DMS53 treated with DMSO at 0.1 percent for 48 hours (cell line): ENCODE data around the gene ZBTB43.

ENCODE experiments used
- DNase-seq: peaks from one replicate; lab custom pipeline; 2025; ENCODE audit not compliant: unreplicated experiment; lab: John Stamatoyannopoulos, UW

Gene ZBTB43

DNA sequence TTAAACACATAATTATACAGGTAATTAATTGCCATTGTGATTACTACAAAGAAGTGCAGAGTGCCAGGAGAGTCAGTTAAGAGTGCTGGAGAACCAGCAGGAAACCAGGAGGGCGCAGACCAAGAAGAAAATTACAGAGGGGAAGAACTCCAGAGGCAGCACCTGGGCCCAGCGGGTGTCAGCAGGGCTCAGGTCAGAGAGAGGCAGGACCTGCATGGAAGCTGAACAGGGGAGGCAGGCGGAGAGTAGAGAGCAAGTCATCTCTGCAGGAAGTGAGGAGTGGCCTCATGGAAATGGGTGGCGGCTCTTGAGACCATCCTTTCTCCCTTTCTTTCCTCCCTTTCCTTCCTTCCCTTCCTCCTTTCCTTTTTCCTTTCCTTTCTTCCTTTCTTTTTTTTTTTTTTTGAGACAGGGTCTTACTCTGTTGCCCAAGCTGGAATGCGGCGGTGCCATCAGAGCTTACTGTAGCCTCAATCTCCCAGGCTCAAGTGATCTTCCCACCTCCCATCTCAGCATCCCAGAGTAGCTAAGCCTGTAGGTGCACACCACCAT is 51.6 kb downstream of the ZBTB43 start:
- DNase-seq, result no peak

- no peak for DNase-seq
These were observed 52.6 kb downstream of the ZBTB43 start for GRCh38 chr9:126857261-126857960.

DNA sequence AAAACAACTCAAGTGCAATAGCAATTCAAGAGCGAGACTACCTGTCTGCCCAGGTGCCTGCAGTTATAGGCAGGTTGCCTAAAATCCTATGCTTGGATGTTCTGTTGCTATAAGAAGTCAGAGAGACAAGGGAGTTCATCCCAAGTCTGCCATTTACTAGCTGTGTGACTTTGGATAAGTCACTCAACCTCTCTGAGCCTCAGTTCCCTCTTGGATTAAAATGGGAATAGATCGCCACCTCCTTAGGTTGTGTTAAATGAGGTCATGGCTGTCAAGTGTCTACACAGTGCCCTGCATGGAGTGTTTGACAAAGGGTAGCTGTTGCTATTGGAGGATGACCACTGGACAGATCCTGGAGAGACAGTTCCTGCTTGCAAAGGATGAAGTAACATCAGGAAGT is 54.3 kb downstream of the ZBTB43 start:
- no peak for DNase-seq

GRCh38 chr9:126860077-126860756 is 55.4 kb downstream of the ZBTB43 start, which contains the start of gene ZBTB34:
Gene ZBTB34, plus strand, starts transcription at chr9:126860639. Its CDS starts 18,761 bp downstream, at chr9:126879400.
- DNase-seq, result peak; percentile 31

- no peak for DNase-seq
These were observed 56.1 kb downstream of the ZBTB43 start for GRCh38 chr9:126860757-126861466.

- no peak for DNase-seq
These were observed 56.9 kb downstream of the ZBTB43 start for GRCh38 chr9:126861707-126862103.

DNA sequence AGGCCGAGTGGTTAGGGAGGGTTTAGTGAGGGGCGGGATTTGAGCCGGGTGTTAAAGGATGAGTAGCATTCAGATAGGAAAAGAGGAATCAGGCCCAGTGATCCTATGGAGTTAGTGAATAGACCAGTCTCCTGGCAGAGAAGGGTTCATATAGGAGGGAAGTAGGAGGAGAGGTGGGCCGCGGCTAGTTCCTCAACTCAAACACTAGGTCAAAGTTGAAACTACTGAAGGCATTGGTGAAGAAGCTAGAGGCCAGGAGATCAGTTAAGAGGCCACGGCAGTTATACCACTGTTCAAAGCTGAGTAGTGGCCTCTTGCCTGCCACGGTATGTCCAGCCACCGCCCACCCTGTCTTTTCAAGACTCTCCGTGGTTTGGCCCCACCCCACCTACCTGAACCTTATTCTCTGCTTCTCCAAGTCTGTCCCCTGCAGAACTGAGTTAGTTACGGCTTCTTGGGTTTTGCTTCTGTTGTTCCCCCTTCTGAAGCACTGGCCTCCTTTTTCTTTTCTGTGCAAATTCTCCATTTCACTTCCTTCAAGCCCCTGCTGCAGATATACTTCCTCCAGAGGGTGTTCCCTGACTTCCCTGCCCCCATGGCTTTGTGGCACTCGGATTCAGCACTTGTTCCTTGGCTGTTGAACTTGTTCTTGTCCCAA is 57.4 kb downstream of the ZBTB43 start:
- DNase-seq, result no peak

- no peak for DNase-seq
These were observed 59.9 kb downstream of the ZBTB43 start for GRCh38 chr9:126864771-126865170.

- DNase-seq, result no peak
These were observed 64.5 kb downstream of the ZBTB43 start for GRCh38 chr9:126869368-126869767.

DNA sequence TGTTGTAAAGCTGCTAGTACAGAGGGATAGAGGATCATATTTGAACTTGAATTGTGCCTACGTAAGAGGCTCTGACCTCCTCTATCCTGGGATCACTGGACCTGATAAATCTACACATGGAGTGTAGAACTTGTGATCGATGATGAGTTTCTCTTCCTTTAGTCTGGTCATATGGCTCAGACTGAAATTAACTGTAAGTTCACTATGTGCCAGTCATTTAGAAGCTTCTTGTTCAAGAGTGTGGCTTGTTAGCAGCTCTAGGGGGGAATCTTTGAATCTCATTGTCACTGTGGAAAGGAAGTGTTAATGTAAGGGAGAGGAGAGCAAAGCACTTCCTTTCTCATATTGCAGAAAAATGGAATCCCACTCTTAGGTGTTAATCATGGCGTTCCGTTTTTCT is 67.7 kb downstream of the ZBTB43 start:
- no peak for DNase-seq

DNA sequence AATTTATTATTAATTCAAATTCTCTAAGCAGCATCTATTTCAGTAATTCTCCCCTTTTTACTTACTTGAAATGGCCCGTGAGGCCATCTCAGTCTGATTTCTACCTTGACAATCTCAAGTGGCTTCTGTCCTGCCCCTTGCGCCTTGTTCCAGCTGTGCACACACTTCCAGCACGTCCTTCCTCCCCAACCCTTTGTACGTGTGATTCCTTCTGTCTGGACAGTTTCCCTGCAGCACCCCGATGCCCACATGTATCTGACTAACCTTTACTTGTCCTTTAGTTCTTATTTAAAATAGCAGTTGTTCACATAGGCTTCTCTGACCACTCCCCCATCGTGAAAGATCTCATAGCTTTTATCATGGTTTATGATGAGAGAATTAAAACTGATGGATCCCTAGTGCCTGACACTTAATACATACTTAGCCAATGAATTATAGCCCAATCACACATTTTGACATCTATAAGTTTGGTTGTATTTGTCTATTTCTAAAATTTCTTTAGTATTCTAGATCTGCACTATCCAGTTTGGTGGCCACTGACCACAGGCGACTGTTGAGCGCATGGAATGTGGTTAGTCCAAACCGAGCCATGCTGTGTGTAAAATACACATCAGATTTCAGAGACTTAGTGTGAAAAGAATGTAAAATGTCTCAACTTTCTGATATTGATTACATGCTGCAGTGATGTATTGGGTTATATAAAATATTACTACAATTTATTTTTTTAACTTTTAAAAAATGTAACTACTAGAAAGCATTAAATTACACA is 69.9 kb downstream of the ZBTB43 start:
- peak; percentile 37 for DNase-seq

GRCh38 chr9:126875756-126876510 is 71.1 kb downstream of the ZBTB43 start:
- no peak for DNase-seq

GRCh38 chr9:126876531-126876930 is 71.7 kb downstream of the ZBTB43 start:
- no peak for DNase-seq

DNA sequence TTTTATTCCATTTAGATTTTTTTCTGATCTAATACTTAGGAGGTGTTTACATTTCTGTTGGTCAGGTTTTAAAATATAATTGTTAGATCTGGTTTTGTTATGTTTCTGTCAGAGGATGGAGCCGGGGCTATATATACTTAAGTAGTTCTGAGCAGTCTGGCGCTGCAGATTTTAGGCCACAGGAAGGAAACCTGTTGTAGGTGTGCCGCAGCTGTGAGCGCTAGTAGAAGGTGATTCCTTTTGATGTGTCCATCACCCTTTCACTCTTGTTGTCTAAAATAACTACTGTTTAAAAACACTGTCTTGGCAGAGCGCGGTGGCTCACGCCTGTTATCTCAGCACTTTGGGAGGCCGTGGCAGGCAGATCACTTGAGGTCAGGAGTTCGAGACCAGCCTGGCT is 72.6 kb downstream of the ZBTB43 start:
- no peak for DNase-seq

GRCh38 chr9:126879288-126879687 is 74.4 kb downstream of the ZBTB43 start:
- no peak for DNase-seq

- DNase-seq, result no peak
These were observed 75.5 kb downstream of the ZBTB43 start for GRCh38 chr9:126880226-126880946.

- no peak for DNase-seq
These were observed 76.1 kb downstream of the ZBTB43 start for GRCh38 chr9:126880947-126881332.

- no peak for DNase-seq
These were observed 77.9 kb downstream of the ZBTB43 start for GRCh38 chr9:126882746-126883145.

DNA sequence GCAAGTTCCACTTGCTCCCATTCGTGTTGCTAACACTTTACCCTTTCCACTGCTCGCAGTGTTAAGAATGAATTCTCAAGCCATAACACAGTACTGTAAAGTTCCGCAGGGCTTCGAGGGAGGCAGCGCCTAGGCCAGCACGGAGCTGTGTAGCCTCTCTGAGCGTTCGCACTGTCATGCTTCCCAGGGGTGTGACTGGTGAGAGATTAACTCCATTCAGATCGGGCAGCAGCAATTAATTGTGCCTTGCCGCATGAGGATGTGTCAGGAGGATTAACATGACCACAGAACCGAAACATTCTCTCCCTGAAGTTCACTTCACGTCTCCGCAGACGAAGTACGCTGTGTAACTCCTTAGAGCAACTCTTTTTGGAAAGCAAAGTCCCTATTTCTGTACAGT is 78.8 kb downstream of the ZBTB43 start:
- DNase-seq, result no peak
